SJCRH30 (cell line): ENCODE data around the gene AGTRAP. TPM values are rescaled to one million over a fixed set of nuclear protein-coding genes. Genes with fewer than 3 reads are reported as not detected.

ENCODE experiments used
- DNase-seq, 2 experiments: peaks; one replicate each; pipeline ENCODE4 v3.0.0-alpha.2; 2015 to 2020
- H3K27ac ChIP-seq: fragments of 250-450 bp; sonication (Bioruptor Pico); 2 replicates; pipeline ENCODE4 v1.5.1; 2020; ENCODE audit warnings: mild to moderate bottlenecking, moderate library complexity
- H3K27me3 ChIP-seq: fragments of 250-450 bp; sonication (Bioruptor Pico); 2 replicates; pipeline ENCODE4 v1.5.1; 2020; ENCODE audit warnings: mild to moderate bottlenecking, moderate library complexity
- H3K36me3 ChIP-seq: fragments of 250-450 bp; sonication (Bioruptor Pico); 2 replicates; pipeline ENCODE4 v1.5.1; 2020; ENCODE audit warnings: mild to moderate bottlenecking, moderate library complexity
- H3K4me1 ChIP-seq: fragments of 250-450 bp; sonication (Bioruptor Pico); 2 replicates; pipeline ENCODE4 v1.5.1; 2020; ENCODE audit warnings: mild to moderate bottlenecking, moderate library complexity
- H3K4me3 ChIP-seq: fragments of 250-450 bp; sonication (Bioruptor Pico); 2 replicates; pipeline ENCODE4 v1.5.1; 2020; ENCODE audit warnings: mild to moderate bottlenecking, moderate library complexity
- H3K9me3 ChIP-seq: fragments of 250-450 bp; sonication (Bioruptor Pico); replicated peaks from 2 replicates; pipeline ENCODE4 v1.5.1; 2020; ENCODE audit warnings: mild to moderate bottlenecking, moderate library complexity
- total RNA-seq: library from RNA; depleted of rRNA; stranded (reverse); fragments of >200 nt; shearing (Covaris generic); gene quantifications from 2 replicates; pipeline ENCODE4 v1.2.3, GENCODE V29; 2014

AGTRAP gene
- total RNA-seq, 1 experiment from 2014 or later = 13.0 TPM

- Histone ChIP-seq H3K27me3 (no peaks in the 10 kb centered on the region; the same call in 1 of the 2 replicates), H3K36me3 (no peaks in the 10 kb centered on the region), H3K27ac (no peak overlapping the region), H3K4me3 (no peak overlapping the region), H3K9me3 (no peaks in the 10 kb centered on the region), H3K4me1 (peaks cover 17% of the 10 kb centered on the region; the same call in 1 of the 2 replicates)
- peak; percentile 59 to 61 for DNase-seq
Observed at GRCh38 chr1:11787251-11787803, 51.4 kb downstream of the AGTRAP start.

DNA sequence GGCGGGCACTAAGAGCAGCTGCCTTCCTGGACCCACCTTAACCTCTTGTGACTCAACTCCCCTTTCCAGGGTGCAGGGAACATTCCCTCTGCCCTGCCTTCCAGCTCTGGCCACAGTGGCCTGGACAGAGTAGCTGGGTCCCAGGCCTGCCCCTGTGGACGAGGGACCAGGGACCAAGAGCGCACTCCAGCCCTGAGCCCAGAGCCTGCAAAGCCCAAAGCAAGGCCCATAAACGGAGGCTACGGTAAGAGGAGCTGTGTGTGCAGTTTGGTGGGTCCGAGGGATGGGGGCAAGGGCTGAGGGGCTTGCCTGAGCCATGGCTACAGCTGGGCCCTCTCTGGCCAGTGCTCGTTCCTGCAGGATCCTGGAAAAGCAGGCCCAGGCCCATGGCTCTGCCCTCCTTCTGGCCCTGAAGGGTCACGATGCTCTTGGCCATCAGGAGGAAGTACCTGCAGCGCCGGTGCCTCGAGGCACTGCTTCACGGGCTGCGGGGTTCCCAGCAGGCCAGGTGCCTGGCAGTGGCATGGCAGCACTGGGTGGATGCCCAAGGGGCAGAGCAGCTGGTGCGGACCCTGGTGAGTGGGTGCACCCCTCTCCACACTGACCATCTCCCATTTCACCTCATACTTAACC, 52.0 kb downstream of the AGTRAP start:
- H3K4me1 ChIP-seq = peaks cover 17% of the 10 kb centered on the region; the same call in 1 of the 2 replicates
- DNase-seq = no peak
- no peaks in the 10 kb centered on the region for H3K9me3 ChIP-seq
- no peaks in the 10 kb centered on the region; the same call in 1 of the 2 replicates for H3K27me3 ChIP-seq
- H3K36me3 ChIP-seq = no peaks in the 10 kb centered on the region
- H3K4me3 ChIP-seq = no peak overlapping the region
- H3K27ac ChIP-seq = no peak overlapping the region

DNA sequence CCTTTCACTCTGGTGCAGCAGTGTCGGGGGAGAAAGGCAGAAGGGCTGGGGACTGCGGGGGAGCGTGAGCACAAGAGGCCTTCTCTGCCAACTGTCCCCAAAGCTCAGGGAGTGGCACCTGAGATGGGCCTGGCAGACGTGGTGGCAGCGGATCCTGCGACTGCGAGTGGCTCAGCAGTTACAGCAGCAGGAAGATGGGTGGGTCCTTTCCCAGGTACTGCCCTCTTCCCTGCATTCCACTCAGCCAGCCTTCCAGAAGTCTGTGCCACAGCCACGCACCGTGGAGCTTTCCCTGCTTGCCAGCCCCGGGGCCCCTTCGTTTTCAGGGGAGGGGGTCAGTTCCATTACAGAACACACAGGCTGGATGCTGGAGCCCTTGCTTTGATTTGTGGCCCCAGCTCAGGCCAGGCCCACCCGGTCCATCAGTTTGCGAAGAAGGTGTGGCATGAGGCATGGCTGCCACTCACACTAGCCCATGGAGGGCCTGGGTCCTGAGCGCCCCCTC, 52.7 kb downstream of the AGTRAP start:
- Histone ChIP-seq H3K27ac (no peak overlapping the region), H3K36me3 (no peaks in the 10 kb centered on the region), H3K4me1 (peaks cover 17% of the 10 kb centered on the region; the same call in 1 of the 2 replicates), H3K9me3 (no peaks in the 10 kb centered on the region), H3K27me3 (no peaks in the 10 kb centered on the region), H3K4me3 (no peak overlapping the region)
- DNase-seq = no peak

GRCh38 chr1:11789126-11790067, 53.5 kb downstream of the AGTRAP start:
- H3K4me3 ChIP-seq = no peak overlapping the region
- H3K4me1 ChIP-seq = peaks cover 17% of the 10 kb centered on the region; the same call in 1 of the 2 replicates
- DNase-seq = peak in 1 of 2 experiments; percentile 24
- H3K9me3 ChIP-seq = no peaks in the 10 kb centered on the region
- no peak overlapping the region for H3K27ac ChIP-seq
- H3K36me3 ChIP-seq = no peaks in the 10 kb centered on the region
- H3K27me3 ChIP-seq = no peaks in the 10 kb centered on the region

GRCh38 chr1:11790101-11790879, 54.4 kb downstream of the AGTRAP start:
- no peaks in the 10 kb centered on the region for H3K36me3 ChIP-seq
- H3K4me3 ChIP-seq = no peak overlapping the region
- H3K4me1 ChIP-seq = peaks cover 17% of the 10 kb centered on the region; the same call in 1 of the 2 replicates
- no peak for DNase-seq
- no peaks in the 10 kb centered on the region for H3K9me3 ChIP-seq
- no peak overlapping the region for H3K27ac ChIP-seq
- H3K27me3 ChIP-seq = no peaks in the 10 kb centered on the region

GRCh38 chr1:11790880-11791715, 55.2 kb downstream of the AGTRAP start:
- Histone ChIP-seq H3K27me3 (no peaks in the 10 kb centered on the region), H3K36me3 (no peaks in the 10 kb centered on the region)
- DNase-seq = peak; percentile 35 to 46

GRCh38 chr1:11792106-11792505, 56.2 kb downstream of the AGTRAP start:
- H3K27ac ChIP-seq = no peak overlapping the region

More at GRCh38 chr1:11790880-11791715, 55.2 kb downstream of the AGTRAP start:
- H3K4me1 ChIP-seq = peaks cover 17% of the 10 kb centered on the region; the same call in 1 of the 2 replicates
- H3K9me3 ChIP-seq = no peaks in the 10 kb centered on the region
- no peak overlapping the region for H3K27ac ChIP-seq
- no peak overlapping the region for H3K4me3 ChIP-seq

GRCh38 chr1:11793819-11794218, 57.9 kb downstream of the AGTRAP start:
- Histone ChIP-seq H3K9me3 (no peaks in the 10 kb centered on the region), H3K27ac (no peak overlapping the region), H3K4me3 (no peak overlapping the region), H3K36me3 (no peaks in the 10 kb centered on the region), H3K4me1 (peaks cover 12% of the 10 kb centered on the region; the same call in 1 of the 2 replicates), H3K27me3 (no peaks in the 10 kb centered on the region)
- no peak for DNase-seq

More at GRCh38 chr1:11792106-11792505, 56.2 kb downstream of the AGTRAP start:
- peaks cover 17% of the 10 kb centered on the region; the same call in 1 of the 2 replicates for H3K4me1 ChIP-seq
- no peak overlapping the region for H3K4me3 ChIP-seq
- no peaks in the 10 kb centered on the region for H3K9me3 ChIP-seq
- no peak for DNase-seq
- no peaks in the 10 kb centered on the region for H3K36me3 ChIP-seq
- no peaks in the 10 kb centered on the region for H3K27me3 ChIP-seq

- no peak overlapping the region for H3K27ac ChIP-seq
Observed at GRCh38 chr1:11794446-11795237, 58.7 kb downstream of the AGTRAP start.

GRCh38 chr1:11795238-11795890, 59.4 kb downstream of the AGTRAP start:
- Histone ChIP-seq H3K27ac (no peak overlapping the region), H3K4me3 (no peak overlapping the region), H3K36me3 (no peaks in the 10 kb centered on the region), H3K4me1 (peaks cover 7% of the 10 kb centered on the region; the same call in 1 of the 2 replicates), H3K9me3 (no peaks in the 10 kb centered on the region), H3K27me3 (no peaks in the 10 kb centered on the region)
- DNase-seq = no peak

More at GRCh38 chr1:11794446-11795237, 58.7 kb downstream of the AGTRAP start:
- Histone ChIP-seq H3K4me1 (peaks cover 8% of the 10 kb centered on the region; the same call in 1 of the 2 replicates), H3K4me3 (no peak overlapping the region), H3K36me3 (no peaks in the 10 kb centered on the region), H3K27me3 (no peaks in the 10 kb centered on the region), H3K9me3 (no peaks in the 10 kb centered on the region)
- DNase-seq = no peak

DNA sequence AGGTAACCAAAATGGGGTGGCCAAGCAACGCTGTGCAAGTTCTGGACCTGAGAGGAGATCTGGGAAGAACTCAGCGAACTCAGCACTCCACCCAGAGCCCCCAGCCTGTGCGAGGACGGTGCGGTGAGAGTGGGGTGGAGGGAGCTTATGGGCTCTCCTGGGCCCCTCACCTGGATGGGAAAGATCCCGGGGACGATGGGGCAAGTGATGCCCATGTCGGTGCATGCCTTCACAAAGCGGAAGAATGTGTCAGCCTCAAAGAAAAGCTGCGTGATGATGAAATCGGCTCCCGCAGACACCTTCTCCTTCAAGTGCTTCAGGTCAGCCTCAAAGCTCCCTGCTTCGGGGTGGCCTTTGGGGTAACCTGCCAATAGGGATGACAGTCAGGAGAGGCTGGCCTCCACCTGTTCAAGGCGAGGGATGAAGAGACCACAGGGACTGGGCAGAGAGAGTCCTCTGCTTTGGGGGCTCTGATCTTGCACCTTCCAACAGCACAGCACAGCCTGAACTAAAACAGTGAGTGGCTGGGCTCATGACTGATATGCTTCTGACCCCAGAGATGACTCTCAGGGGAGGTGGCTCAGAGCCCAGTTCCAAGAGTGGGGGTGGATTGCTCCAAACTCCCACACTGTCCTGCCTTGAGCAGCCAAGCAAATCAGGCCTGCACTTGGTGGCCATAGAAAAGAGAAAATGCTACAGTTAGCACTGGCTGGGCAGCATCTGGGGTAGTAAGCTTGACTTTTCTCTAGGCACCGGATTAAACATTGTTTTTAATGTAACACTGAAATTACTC, 60.3 kb downstream of the AGTRAP start:
- no peaks in the 10 kb centered on the region for H3K9me3 ChIP-seq
- H3K4me1 ChIP-seq = no peaks in the 10 kb centered on the region; the same call in 1 of the 2 replicates
- H3K27ac ChIP-seq = no peak overlapping the region
- DNase-seq = no peak
- no peak overlapping the region for H3K4me3 ChIP-seq
- H3K27me3 ChIP-seq = no peaks in the 10 kb centered on the region
- no peaks in the 10 kb centered on the region for H3K36me3 ChIP-seq
